Subcutaneous abdominal adipose tissue (tissue), 5 donors: Measurements from ENCODE around the gene SFMBT1.
A peak's percentile ranks its signal among the peaks of the same experiment; 100 is the strongest.
"Not testable (repeated sequence)": the region's sequence is repeated elsewhere in the genome, so short reads cannot be mapped to it uniquely, and the experiment has no call there.

Source experiments
- H3K27ac ChIP-seq: one replicate; pipeline ENCODE4 v1.7.0; 2013; ENCODE audit warnings: low read depth, mild to moderate bottlenecking, inconsistent platforms, low read length, moderate library complexity
- H3K27me3 ChIP-seq, 5 donors: one replicate each; pipeline ENCODE4 v1.7.0; 2013; ENCODE audit warnings: low read length in 5 of 5, inconsistent platforms in 1 of 5; ENCODE audit not compliant: control insufficient read depth in 5 of 5, insufficient read depth in 4 of 5
- H3K36me3 ChIP-seq, 5 donors: one replicate each; pipeline ENCODE4 v1.7.0; 2013; ENCODE audit warnings: low read length in 5 of 5; ENCODE audit not compliant: control insufficient read depth in 5 of 5, insufficient read depth in 5 of 5
- H3K4me1 ChIP-seq, 5 donors: one replicate each; pipeline ENCODE4 v1.7.0; 2013; ENCODE audit warnings: low read length in 5 of 5, mild to moderate bottlenecking in 3 of 5, moderate library complexity in 1 of 5; ENCODE audit not compliant: control insufficient read depth in 5 of 5, insufficient read depth in 5 of 5
- H3K4me3 ChIP-seq, 5 donors: one replicate each; pipeline ENCODE4 v1.7.0; 2013; ENCODE audit warnings: low read length in 5 of 5, low read depth in 1 of 5
- H3K9ac ChIP-seq, 5 donors: one replicate each; pipeline ENCODE4 v1.7.0; 2013; ENCODE audit warnings: low read length in 5 of 5, mild to moderate bottlenecking in 4 of 5, moderate library complexity in 3 of 5
- H3K9me3 ChIP-seq, 5 donors: one replicate each; pipeline ENCODE4 v1.7.0; 2013; ENCODE audit warnings: low read length in 5 of 5; ENCODE audit not compliant: control insufficient read depth in 5 of 5
- donor health status: healthy.
- donor health status: healthy.
- donor health status: healthy.
- donor health status: healthy.
- donor health status: healthy.

SFMBT1 gene

GRCh38 chr3:53056442-53056841 is 10.6 kb upstream of the SFMBT1 start:
- no peak overlapping the region for H3K27ac ChIP-seq
- H3K27me3 ChIP-seq: peaks cover 0 to 2% (median 0%) of the 10 kb centered on the region in 5 donors
- H3K4me3 ChIP-seq: no peak overlapping the region
- H3K4me1 ChIP-seq: no peaks in the 10 kb centered on the region
- no peaks in the 10 kb centered on the region for H3K36me3 ChIP-seq
- no peaks in the 10 kb centered on the region for H3K9me3 ChIP-seq
- no peak overlapping the region for H3K9ac ChIP-seq

GRCh38 chr3:53054233-53054632 is 8.4 kb upstream of the SFMBT1 start:
- H3K27ac ChIP-seq, H3K27me3 ChIP-seq, H3K36me3 ChIP-seq, H3K9me3 ChIP-seq, H3K4me3 ChIP-seq, H3K4me1 ChIP-seq, H3K9ac ChIP-seq: not testable (repeated sequence)

GRCh38 chr3:53051929-53052328 is 6.1 kb upstream of the SFMBT1 start:
- Histone ChIP-seq H3K9me3 (no peaks in the 10 kb centered on the region), H3K36me3 (no peaks in the 10 kb centered on the region), H3K4me1 (peaks cover 0 to 7% (median under 1%) of the 10 kb centered on the region in 5 donors), H3K9ac (no peak overlapping the region), H3K4me3 (no peak overlapping the region), H3K27ac (no peak overlapping the region), H3K27me3 (no peaks in the 10 kb centered on the region)

- Histone ChIP-seq H3K9ac (no peak overlapping the region), H3K4me1 (peaks cover 0 to 14% (median 8%) of the 10 kb centered on the region in 5 donors), H3K36me3 (no peaks in the 10 kb centered on the region), H3K4me3 (no peak overlapping the region), H3K27ac (no peak overlapping the region), H3K27me3 (no peaks in the 10 kb centered on the region), H3K9me3 (no peaks in the 10 kb centered on the region)
Measured at GRCh38 chr3:53049987-53050386, 4.1 kb upstream of the SFMBT1 start.

GRCh38 chr3:53046171-53047170 is 598 bp upstream of the SFMBT1 start:
- H3K9ac ChIP-seq: peak overlapping the region in 3 of 5 donors; percentile 30 to 64 (median 30)
- no peak overlapping the region for H3K27ac ChIP-seq
- H3K4me1 ChIP-seq: peaks cover 3 to 23% (median 19%) of the 10 kb centered on the region in 5 donors

GRCh38 chr3:53044711-53045517 is 959 bp downstream of the SFMBT1 start:
- peak overlapping the region; percentile 19 to 91 (median 81) for H3K9ac ChIP-seq
- no peaks in the 10 kb centered on the region for H3K36me3 ChIP-seq
- peaks cover 3 to 21% (median 19%) of the 10 kb centered on the region in 5 donors for H3K4me1 ChIP-seq
- peak overlapping the region; percentile 19 for H3K27ac ChIP-seq
- peak overlapping the region; percentile 68 to 94 (median 87) for H3K4me3 ChIP-seq
- no peaks in the 10 kb centered on the region for H3K27me3 ChIP-seq
- H3K9me3 ChIP-seq: no peaks in the 10 kb centered on the region

More at GRCh38 chr3:53046171-53047170, 598 bp upstream of the SFMBT1 start:
- Histone ChIP-seq H3K36me3 (no peaks in the 10 kb centered on the region), H3K4me3 (peak overlapping the region in 4 of 5 donors; percentile 70 to 90 (median 76)), H3K9me3 (no peaks in the 10 kb centered on the region), H3K27me3 (no peaks in the 10 kb centered on the region)

GRCh38 chr3:53044371-53044710 is 1.5 kb downstream of the SFMBT1 start:
- H3K4me3 ChIP-seq: peak overlapping the region; percentile 68 to 94 (median 87)
- H3K9ac ChIP-seq: peak overlapping the region; percentile 19 to 91 (median 81)
- no peaks in the 10 kb centered on the region for H3K9me3 ChIP-seq
- peak overlapping the region; percentile 19 for H3K27ac ChIP-seq
- no peaks in the 10 kb centered on the region for H3K27me3 ChIP-seq
- H3K36me3 ChIP-seq: no peaks in the 10 kb centered on the region
- H3K4me1 ChIP-seq: peaks cover 3 to 21% (median 18%) of the 10 kb centered on the region in 5 donors

GRCh38 chr3:53043738-53044137 is 2.1 kb downstream of the SFMBT1 start:
- H3K36me3 ChIP-seq: no peaks in the 10 kb centered on the region
- H3K4me1 ChIP-seq: peaks cover 3 to 21% (median 18%) of the 10 kb centered on the region in 5 donors
- no peak overlapping the region for H3K27ac ChIP-seq
- peak overlapping the region in 1 of 5 donors; percentile 10 for H3K9ac ChIP-seq
- no peaks in the 10 kb centered on the region for H3K27me3 ChIP-seq
- H3K4me3 ChIP-seq: no peak overlapping the region
- no peaks in the 10 kb centered on the region for H3K9me3 ChIP-seq

- no peaks in the 10 kb centered on the region for H3K27me3 ChIP-seq
- H3K36me3 ChIP-seq: no peaks in the 10 kb centered on the region
- no peak overlapping the region for H3K4me3 ChIP-seq
- no peak overlapping the region for H3K9ac ChIP-seq
- H3K4me1 ChIP-seq: peaks cover 3 to 21% (median 18%) of the 10 kb centered on the region in 5 donors
- H3K9me3 ChIP-seq: no peaks in the 10 kb centered on the region
- H3K27ac ChIP-seq: no peak overlapping the region
Measured at GRCh38 chr3:53042651-53043050, 3.2 kb downstream of the SFMBT1 start.
